ENCODE results near the gene SLC25A43. TPM values are rescaled to one million over a fixed set of nuclear protein-coding genes. Genes with fewer than 3 reads are reported as not detected.
"Not testable (repeated sequence)": the region's sequence is repeated elsewhere in the genome, so short reads cannot be mapped to it uniquely, and the experiment has no call there.

Gene SLC25A43
- total and polyA plus RNA-seq, 3 donors from 2014 or later = 3.9 to 6.9 (median 5.8) TPM

GRCh38 chrX:119486745-119487144 is 87.6 kb downstream of the SLC25A43 start:
- Histone ChIP-seq H3K27ac (no peak overlapping the region), H3K4me1 (peaks cover 3% of the 10 kb centered on the region)
- 72 to 78% methylated on average over 6 to 11 of the region's 11 CpGs for WGBS, 2 donors

GRCh38 chrX:119487766-119488165 is 88.6 kb downstream of the SLC25A43 start:
- DNase-seq; H3K27ac ChIP-seq; intact Hi-C loops (cut with DNase I; ENCODE audit: low total_unique reads); H3K4me1 ChIP-seq; H3K9me3 ChIP-seq; H3K27me3 ChIP-seq; H3K36me3 ChIP-seq (ENCODE audit: low read depth, missing control alignments): not testable (repeated sequence)
- peak overlapping the region in 1 of 2 donors; percentile 20 for H3K4me3 ChIP-seq
- 81% methylated on average over 20 of the region's 24 CpGs; no CpG with 5 or more reads in 1 of the 2 donors for WGBS, 2 donors

More at GRCh38 chrX:119486745-119487144, 87.6 kb downstream of the SLC25A43 start:
- H3K4me3 ChIP-seq = no peak overlapping the region
- TF ChIP-seq CTCF (IDR thresholded peaks at IDR 0.05) (no peak), POLR2A (IDR thresholded peaks at IDR 0.05) (no peak)
- intact Hi-C loops (cut with DNase I; ENCODE audit: low total_unique reads) = no loop called here
- no peaks in the 10 kb centered on the region for H3K36me3 ChIP-seq (ENCODE audit: low read depth, missing control alignments)
- H3K27me3 ChIP-seq = no peaks in the 10 kb centered on the region
- DNase-seq = no peak
- no peaks in the 10 kb centered on the region for H3K9me3 ChIP-seq

GRCh38 chrX:119488749-119489148 is 89.6 kb downstream of the SLC25A43 start:
- whole genome bisulfite sequencing, 2 donors = 5 to 10% methylated on average over 7 to 8 of the region's 8 CpGs
- TF ChIP-seq POLR2A (IDR thresholded peaks at IDR 0.05) (no peak), CTCF (IDR thresholded peaks at IDR 0.05) (peak in 2 of 3 experiments; percentile 44 to 53)
- Histone ChIP-seq H3K27ac (no peak overlapping the region), H3K36me3 (ENCODE audit: low read depth, missing control alignments) (no peaks in the 10 kb centered on the region), H3K4me1 (no peaks in the 10 kb centered on the region), H3K27me3 (no peaks in the 10 kb centered on the region), H3K4me3 (no peak overlapping the region), H3K9me3 (no peaks in the 10 kb centered on the region)
- peak; percentile 69 for DNase-seq
- intact Hi-C loops (cut with DNase I; ENCODE audit: low total_unique reads) = no loop called here

- 66 to 83% methylated on average over 1 to 13 of the region's 13 CpGs for WGBS, 2 donors
- Histone ChIP-seq H3K27ac (no peak overlapping the region), H3K4me3 (no peak overlapping the region), H3K4me1 (no peaks in the 10 kb centered on the region), H3K36me3 (ENCODE audit: low read depth, missing control alignments) (no peaks in the 10 kb centered on the region), H3K9me3 (no peaks in the 10 kb centered on the region), H3K27me3 (no peaks in the 10 kb centered on the region)
- intact Hi-C loops (cut with DNase I; ENCODE audit: low total_unique reads) = no loop called here
- DNase-seq = no peak
- TF ChIP-seq POLR2A (IDR thresholded peaks at IDR 0.05) = no peak
- TF ChIP-seq CTCF (IDR thresholded peaks at IDR 0.05) = no peak
Measured at GRCh38 chrX:119489212-119490074, 90.3 kb downstream of the SLC25A43 start.

GRCh38 chrX:119492463-119492862 is 93.3 kb downstream of the SLC25A43 start:
- no peak for TF ChIP-seq CTCF (IDR thresholded peaks at IDR 0.05)
- TF ChIP-seq POLR2A (IDR thresholded peaks at IDR 0.05) = no peak
- Histone ChIP-seq H3K36me3 (ENCODE audit: low read depth, missing control alignments) (no peaks in the 10 kb centered on the region), H3K9me3 (no peaks in the 10 kb centered on the region), H3K27ac (no peak overlapping the region), H3K27me3 (no peaks in the 10 kb centered on the region), H3K4me1 (no peaks in the 10 kb centered on the region), H3K4me3 (no peak overlapping the region)
- WGBS, 2 donors = 95% methylated on average over 2 of the region's 2 CpGs; no CpG with 5 or more reads in 1 of the 2 donors
- no peak for DNase-seq
- intact Hi-C loops (cut with DNase I; ENCODE audit: low total_unique reads) = no loop called here

- H3K9me3 ChIP-seq; H3K27ac ChIP-seq; intact Hi-C loops (cut with DNase I; ENCODE audit: low total_unique reads); H3K4me1 ChIP-seq; H3K4me3 ChIP-seq; DNase-seq; H3K36me3 ChIP-seq (ENCODE audit: low read depth, missing control alignments); H3K27me3 ChIP-seq: not testable (repeated sequence)
- 86 to 90% methylated on average over 10 of the region's 10 CpGs for WGBS, 2 donors
Measured at GRCh38 chrX:119493851-119494495, 94.8 kb downstream of the SLC25A43 start.
